ENCODE results near the gene FILIP1.

The FILIP1 gene

DNA sequence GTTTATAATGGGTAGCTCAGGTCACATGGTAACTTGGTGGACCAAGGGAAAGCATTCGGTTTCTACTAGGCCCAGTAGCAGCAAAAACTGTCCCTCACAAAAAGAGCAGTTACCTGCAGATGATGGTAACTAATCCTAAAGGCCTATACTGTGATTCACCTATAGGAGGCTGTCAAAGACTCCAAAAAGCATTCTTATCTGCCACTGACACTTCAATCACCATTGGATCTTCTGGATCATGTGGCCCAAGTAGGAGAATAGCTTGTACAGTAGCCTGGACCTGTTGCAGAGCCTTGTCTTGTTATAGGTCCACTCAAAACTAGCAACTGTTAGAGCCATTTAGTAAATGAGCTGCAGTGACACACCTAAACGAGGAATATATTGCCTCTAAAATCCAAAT, 23.2 kb upstream of the FILIP1 start:
- no peak overlapping the region for H3K27ac ChIP-seq

DNA sequence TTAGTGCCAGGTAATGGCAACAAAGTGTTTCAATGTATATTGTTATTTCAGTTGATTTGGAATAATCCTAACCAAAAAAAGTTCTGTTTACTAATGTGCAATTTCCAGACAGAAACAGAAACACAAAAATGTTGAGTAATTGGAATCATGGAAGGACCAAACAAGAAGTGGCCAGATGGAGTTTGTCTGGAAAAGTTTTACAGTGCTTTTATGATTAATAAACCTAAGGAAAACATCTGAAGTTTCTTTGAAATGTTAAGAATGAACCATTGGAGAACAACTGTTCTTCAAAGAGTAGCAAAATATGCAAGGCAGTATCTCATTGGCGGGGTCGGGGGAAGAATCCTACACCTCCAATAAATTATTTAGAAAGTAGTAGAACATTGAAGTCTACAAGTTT, 19.0 kb upstream of the FILIP1 start:
- no peaks in the 10 kb centered on the region for H3K4me1 ChIP-seq
- no peaks in the 10 kb centered on the region for H3K27me3 ChIP-seq
- no peak overlapping the region for H3K27ac ChIP-seq
- H3K36me3 ChIP-seq: no peaks in the 10 kb centered on the region
- H3K9me3 ChIP-seq: no peaks in the 10 kb centered on the region
- H3K4me3 ChIP-seq: no peak overlapping the region
- no peak overlapping the region for H3K9ac ChIP-seq
- H4K20me1 ChIP-seq: no peaks in the 10 kb centered on the region
- TF ChIP-seq Cebpa-rat (IDR thresholded peaks at IDR 0.05): no peak
- no peak overlapping the region for H3K4me2 ChIP-seq

More for the DNA sequence above, 23.2 kb upstream of the FILIP1 start:
- no peak for TF ChIP-seq Cebpa-rat (IDR thresholded peaks at IDR 0.05)
- H3K9me3 ChIP-seq: no peaks in the 10 kb centered on the region
- H3K4me2 ChIP-seq: no peak overlapping the region
- H3K36me3 ChIP-seq: no peaks in the 10 kb centered on the region
- no peak overlapping the region for H3K4me3 ChIP-seq
- H3K27me3 ChIP-seq: no peaks in the 10 kb centered on the region
- no peaks in the 10 kb centered on the region for H3K4me1 ChIP-seq
- H3K9ac ChIP-seq: no peak overlapping the region
- H4K20me1 ChIP-seq: no peaks in the 10 kb centered on the region

DNA sequence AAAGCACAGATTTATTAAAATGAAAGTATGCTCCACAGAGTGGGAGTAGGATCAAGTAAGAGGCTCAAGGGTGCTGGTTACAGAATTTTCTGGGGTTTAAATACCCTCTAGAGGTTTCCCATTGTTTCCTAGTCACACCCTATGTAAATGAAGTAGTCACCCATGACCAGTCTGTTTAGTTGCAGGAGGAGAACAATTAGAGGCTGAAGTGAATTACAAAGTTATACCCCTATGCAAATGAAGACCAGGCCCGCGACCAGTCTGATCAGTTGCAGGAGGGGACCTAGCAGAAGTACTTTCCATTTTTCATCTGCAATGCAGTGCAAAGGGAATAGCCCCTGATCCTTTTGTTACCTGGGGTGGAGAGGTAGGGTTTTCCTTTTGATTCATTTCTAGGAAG, 11.8 kb upstream of the FILIP1 start:
- Histone ChIP-seq H3K9me3 (peaks cover 4% of the 10 kb centered on the region; the same call in 1 of the 2 replicates), H3K9ac (no peak overlapping the region), H3K36me3 (no peaks in the 10 kb centered on the region), H3K4me2 (no peak overlapping the region), H4K20me1 (no peaks in the 10 kb centered on the region), H3K4me1 (no peaks in the 10 kb centered on the region), H3K27ac (no peak overlapping the region), H3K27me3 (no peaks in the 10 kb centered on the region), H3K4me3 (no peak overlapping the region)
- no peak for TF ChIP-seq Cebpa-rat (IDR thresholded peaks at IDR 0.05)

DNA sequence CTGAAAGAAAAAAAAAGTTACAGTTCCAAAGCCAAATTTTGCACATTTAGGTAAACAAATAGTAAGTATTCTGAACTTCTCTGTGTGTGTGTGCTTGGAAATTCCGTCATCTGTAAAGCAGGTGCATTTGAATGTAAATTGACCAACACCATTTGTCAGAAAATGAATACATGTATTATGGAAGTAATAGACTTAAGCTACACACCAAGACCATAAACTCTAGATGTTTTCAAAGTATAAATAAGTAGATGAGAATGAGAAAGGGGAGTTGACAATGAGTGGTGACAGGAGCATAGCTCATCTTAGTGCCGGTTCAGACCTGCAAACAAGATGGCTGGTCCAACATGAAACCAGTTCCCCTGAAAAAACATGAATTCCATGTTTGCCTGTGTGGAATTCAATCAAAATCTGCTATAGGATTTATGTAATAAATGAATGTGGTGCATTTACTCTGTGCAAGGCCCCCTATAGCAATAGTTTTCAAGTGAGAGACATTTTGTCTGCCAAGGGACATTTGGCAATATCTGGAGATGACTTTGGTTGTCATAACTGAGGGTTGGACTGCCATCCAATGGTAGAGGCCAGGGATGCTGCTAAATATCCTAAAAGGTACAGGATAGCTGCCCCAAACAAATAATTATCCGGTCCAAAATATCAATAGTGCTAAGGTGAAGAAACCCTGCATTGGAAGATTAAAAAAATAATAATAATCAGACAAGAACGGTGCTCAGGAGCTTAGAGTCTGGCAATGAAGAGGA, 11.0 kb upstream of the FILIP1 start:
- peaks cover 4% of the 10 kb centered on the region; the same call in 1 of the 2 replicates for H3K9me3 ChIP-seq
- H3K9ac ChIP-seq: no peak overlapping the region
- no peaks in the 10 kb centered on the region for H3K36me3 ChIP-seq
- H3K4me3 ChIP-seq: no peak overlapping the region
- no peaks in the 10 kb centered on the region for H4K20me1 ChIP-seq
- TF ChIP-seq Cebpa-rat (IDR thresholded peaks at IDR 0.05): no peak
- no peak overlapping the region for H3K4me2 ChIP-seq
- H3K27me3 ChIP-seq: no peaks in the 10 kb centered on the region
- H3K27ac ChIP-seq: no peak overlapping the region
- no peaks in the 10 kb centered on the region for H3K4me1 ChIP-seq

DNA sequence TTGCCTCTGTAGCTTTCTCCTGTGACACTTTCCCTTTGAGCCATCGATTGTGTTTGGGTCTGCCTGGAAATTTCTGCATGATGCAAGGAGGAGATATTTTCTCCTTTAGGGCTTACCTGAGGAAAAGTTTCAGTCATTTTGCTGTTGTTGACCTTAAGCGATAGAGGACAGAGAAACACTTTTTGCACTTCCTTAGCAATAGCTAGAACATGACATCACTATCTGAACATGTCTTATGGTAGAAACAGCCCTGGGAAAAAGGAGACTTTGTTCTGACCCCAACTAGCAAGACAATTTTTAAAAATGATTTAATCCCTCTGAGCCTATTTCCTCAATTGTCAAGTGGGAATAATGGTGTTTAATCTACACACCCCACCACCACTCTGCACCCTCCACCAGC, 9.7 kb upstream of the FILIP1 start:
- no peaks in the 10 kb centered on the region for H3K4me1 ChIP-seq
- no peak for TF ChIP-seq Cebpa-rat (IDR thresholded peaks at IDR 0.05)
- no peak overlapping the region for H3K4me3 ChIP-seq

DNA sequence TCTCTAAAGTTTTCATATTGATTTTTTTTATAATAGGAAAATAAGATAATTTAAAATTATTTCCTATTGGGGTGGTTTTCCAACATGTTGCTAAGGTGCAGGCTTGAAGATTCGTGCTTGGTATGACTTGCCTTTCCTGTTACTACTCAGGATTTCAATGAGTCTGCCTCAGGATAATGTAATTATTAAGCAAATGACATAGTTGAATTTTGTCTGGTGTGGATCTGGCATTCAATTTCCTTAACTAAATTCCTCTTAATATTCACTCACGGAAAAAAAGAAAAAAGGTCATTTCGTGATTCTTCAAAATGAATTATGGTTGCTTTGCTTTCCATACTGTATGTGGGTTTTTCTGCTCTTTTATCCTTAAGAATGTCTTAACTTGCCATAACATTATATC, 9.3 kb upstream of the FILIP1 start:
- Histone ChIP-seq H3K9me3 (peaks cover 4% of the 10 kb centered on the region; the same call in 1 of the 2 replicates), H3K4me3 (no peak overlapping the region), H3K9ac (no peak overlapping the region), H4K20me1 (no peaks in the 10 kb centered on the region), H3K27me3 (no peaks in the 10 kb centered on the region), H3K27ac (no peak overlapping the region), H3K36me3 (no peaks in the 10 kb centered on the region), H3K4me1 (no peaks in the 10 kb centered on the region), H3K4me2 (no peak overlapping the region)
- no peak for TF ChIP-seq Cebpa-rat (IDR thresholded peaks at IDR 0.05)

More for the DNA sequence above, 9.7 kb upstream of the FILIP1 start:
- H3K27me3 ChIP-seq: no peaks in the 10 kb centered on the region
- no peak overlapping the region for H3K9ac ChIP-seq
- H3K9me3 ChIP-seq: peaks cover 4% of the 10 kb centered on the region; the same call in 1 of the 2 replicates
- H3K4me2 ChIP-seq: no peak overlapping the region
- H3K36me3 ChIP-seq: no peaks in the 10 kb centered on the region
- H3K27ac ChIP-seq: no peak overlapping the region
- no peaks in the 10 kb centered on the region for H4K20me1 ChIP-seq

DNA sequence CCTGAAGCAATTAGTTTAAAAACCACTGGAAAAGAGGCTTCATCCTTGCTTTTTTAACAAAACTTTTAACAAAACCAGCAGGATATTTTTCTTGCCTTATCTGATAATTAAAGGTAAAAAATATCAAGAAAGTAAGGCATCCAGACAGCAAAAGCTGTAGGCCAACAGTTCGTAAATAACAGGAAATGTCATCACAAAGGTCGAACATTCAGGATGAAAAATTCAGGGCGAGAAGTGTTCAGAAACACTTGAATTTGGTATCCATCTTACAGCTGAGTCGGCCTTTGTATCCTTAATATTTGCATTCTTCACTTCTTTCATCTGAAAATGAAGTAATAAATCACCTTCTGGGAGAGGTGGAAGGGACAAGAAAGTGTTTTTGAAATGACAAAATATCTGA, 8.2 kb upstream of the FILIP1 start:
- Histone ChIP-seq H3K27ac (no peak overlapping the region), H3K9ac (no peak overlapping the region), H4K20me1 (no peaks in the 10 kb centered on the region), H3K4me2 (no peak overlapping the region), H3K36me3 (no peaks in the 10 kb centered on the region), H3K9me3 (peaks cover 3% of the 10 kb centered on the region; the same call in 1 of the 2 replicates), H3K4me1 (no peaks in the 10 kb centered on the region), H3K4me3 (no peak overlapping the region), H3K27me3 (no peaks in the 10 kb centered on the region)
- no peak for TF ChIP-seq Cebpa-rat (IDR thresholded peaks at IDR 0.05)

DNA sequence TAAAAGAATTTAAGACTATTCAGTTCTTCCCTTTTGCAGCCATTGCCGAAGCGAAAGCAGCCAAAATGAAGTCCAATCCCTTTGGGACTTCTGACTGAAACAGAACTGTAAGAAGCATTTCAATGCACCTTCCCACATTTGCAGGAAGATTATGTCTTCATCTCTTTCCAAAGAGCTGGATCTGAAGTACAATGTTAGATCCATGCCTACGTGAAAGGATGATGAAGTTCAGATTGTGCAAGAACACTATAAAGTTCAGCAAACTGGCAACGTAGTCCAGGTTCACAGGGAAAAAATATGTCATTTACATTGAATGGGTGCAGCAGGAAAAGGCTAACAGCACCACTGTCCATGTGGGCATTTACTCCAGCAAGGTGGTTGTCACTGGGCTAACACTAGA, 6.0 kb upstream of the FILIP1 start:
- peaks cover 13% of the 10 kb centered on the region for H3K4me1 ChIP-seq
- no peaks in the 10 kb centered on the region for H3K27me3 ChIP-seq
- no peaks in the 10 kb centered on the region for H4K20me1 ChIP-seq
- TF ChIP-seq Cebpa-rat (IDR thresholded peaks at IDR 0.05): no peak
- H3K4me2 ChIP-seq: no peak overlapping the region
- no peak overlapping the region for H3K4me3 ChIP-seq
- no peak overlapping the region for H3K27ac ChIP-seq
- H3K9me3 ChIP-seq: no peaks in the 10 kb centered on the region
- no peaks in the 10 kb centered on the region for H3K36me3 ChIP-seq
- no peak overlapping the region for H3K9ac ChIP-seq

DNA sequence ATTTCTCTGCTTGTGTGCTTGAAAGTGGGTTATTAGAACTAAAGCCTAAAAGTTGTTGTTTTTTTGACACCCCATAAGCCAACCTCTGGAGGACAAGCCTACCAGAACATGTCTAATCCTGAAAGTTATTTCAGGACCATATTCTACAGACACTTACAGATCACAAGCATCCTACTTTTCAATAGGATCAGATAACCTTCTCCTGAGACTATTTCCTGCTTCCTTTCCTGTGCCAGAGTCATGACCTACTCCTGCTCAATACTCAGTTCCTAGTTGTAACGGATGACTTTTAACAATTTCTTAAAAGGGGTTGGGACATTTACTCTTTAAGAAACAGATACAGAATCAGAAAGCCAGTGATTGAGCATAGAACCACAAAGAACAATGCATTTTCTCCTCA, 5.3 kb upstream of the FILIP1 start:
- no peaks in the 10 kb centered on the region for H3K27me3 ChIP-seq
- no peaks in the 10 kb centered on the region for H4K20me1 ChIP-seq
- peaks cover 13% of the 10 kb centered on the region for H3K4me1 ChIP-seq
- H3K36me3 ChIP-seq: no peaks in the 10 kb centered on the region
- TF ChIP-seq Cebpa-rat (IDR thresholded peaks at IDR 0.05): no peak
- no peak overlapping the region for H3K27ac ChIP-seq
- H3K4me3 ChIP-seq: no peak overlapping the region
- no peak overlapping the region for H3K9ac ChIP-seq
- no peak overlapping the region for H3K4me2 ChIP-seq
- H3K9me3 ChIP-seq: no peaks in the 10 kb centered on the region

DNA sequence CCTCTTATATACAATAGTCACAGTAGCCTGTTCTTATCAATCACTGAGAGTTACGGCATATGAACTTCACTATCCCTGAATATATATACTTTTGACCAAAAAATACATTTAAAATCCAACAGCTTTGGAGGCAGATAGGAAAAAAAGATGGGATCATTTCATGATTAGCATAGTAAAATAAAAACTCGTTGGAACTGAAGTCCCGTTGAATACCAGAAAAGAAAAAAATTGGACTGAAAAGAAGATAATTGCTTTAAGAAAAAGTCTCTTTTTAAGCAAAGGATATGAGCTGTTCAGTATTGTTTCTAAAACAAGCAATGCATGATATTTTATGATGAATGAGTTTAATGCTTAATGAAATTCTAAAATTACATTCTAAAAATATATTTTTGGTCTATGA, 4.4 kb upstream of the FILIP1 start:
- no peak overlapping the region for H3K4me2 ChIP-seq
- no peak for TF ChIP-seq Cebpa-rat (IDR thresholded peaks at IDR 0.05)
- no peak overlapping the region for H3K27ac ChIP-seq
- no peaks in the 10 kb centered on the region for H3K9me3 ChIP-seq
- H3K36me3 ChIP-seq: no peaks in the 10 kb centered on the region
- H3K4me1 ChIP-seq: peaks cover 13% of the 10 kb centered on the region
- no peak overlapping the region for H3K4me3 ChIP-seq
- no peak overlapping the region for H3K9ac ChIP-seq
- no peaks in the 10 kb centered on the region for H4K20me1 ChIP-seq
- no peaks in the 10 kb centered on the region for H3K27me3 ChIP-seq
